H1 (cell line): ENCODE data around the gene ATP13A3. TPM values are rescaled to one million over a fixed set of nuclear protein-coding genes. Genes with fewer than 3 reads are reported as not detected.

ENCODE experiments used
- CTCF ChIA-PET: fragments of 300-600 bp; sonication (Branson Sonifier 250); formaldehyde crosslinking; loops from one replicate; lab custom pipeline; 2021; ENCODE audit not compliant: partially characterized antibody; lab: Charles Lee
- POLR2A ChIA-PET: fragments of 300-600 bp; sonication (Branson Sonifier 250); formaldehyde crosslinking; loops from one replicate; lab custom pipeline; 2021; ENCODE audit warnings: inconsistent platforms; ENCODE audit not compliant: partially characterized antibody; lab: Charles Lee
- DNase-seq, 2 experiments: peaks; one replicate each; pipeline versions ENCODE4 v3.0.0 to v3.0.0-alpha.2; 2010 to 2022; ENCODE audit warnings: low spot score in 2 of 2, low read depth in 1 of 2, mixed read lengths in 1 of 2
- FAIRE-seq: peaks from 2 replicates; lab custom pipeline; 2011; peaks lifted over from hg19 to GRCh38; lab: Jason Lieb, UNC
- H2AFZ ChIP-seq: 2 replicates; pipeline ENCODE4 v1.8.1; 2012; ENCODE audit warnings: low read length, inconsistent platforms
- H2AK5ac ChIP-seq: 2 replicates; pipeline ENCODE4 v1.6.1; 2013; ENCODE audit warnings: low read depth, low read length
- H2BK120ac ChIP-seq: replicated peaks from 2 replicates; pipeline ENCODE3; 2013; ENCODE audit warnings: low read depth, low read length, inconsistent platforms
- H2BK12ac ChIP-seq: 2 replicates; pipeline ENCODE4 v1.6.1; 2013; ENCODE audit warnings: low read depth, low read length
- H2BK15ac ChIP-seq: 2 replicates; pipeline ENCODE4 v1.6.1; 2013; ENCODE audit warnings: low read length
- H2BK20ac ChIP-seq: 2 replicates; pipeline ENCODE4 v1.6.1; 2013; ENCODE audit warnings: low read length
- H2BK5ac ChIP-seq: 2 replicates; pipeline ENCODE4 v1.6.1; 2013; ENCODE audit warnings: low read depth, low read length
- H3K14ac ChIP-seq: 2 replicates; pipeline ENCODE4 v1.6.1; 2013; ENCODE audit warnings: inconsistent platforms; ENCODE audit not compliant: insufficient read length
- H3K18ac ChIP-seq: 2 replicates; pipeline ENCODE4 v1.6.1; 2013; ENCODE audit warnings: low read length; ENCODE audit errors: extremely low read depth
- H3K23ac ChIP-seq: 2 replicates; pipeline ENCODE4 v1.6.1; 2013; ENCODE audit warnings: inconsistent platforms; ENCODE audit not compliant: insufficient read length
- H3K23me2 ChIP-seq: 2 replicates; pipeline ENCODE4 v1.6.1; 2013; ENCODE audit warnings: low read depth, low read length
- H3K27ac ChIP-seq: 2 replicates; pipeline ENCODE4 v1.6.1; 2011; ENCODE audit warnings: low read depth, low read length, inconsistent platforms
- H3K27me3 ChIP-seq, 4 experiments: replicated peaks in 1 of 4; 1 replicate in 1 of 4; 2 replicates in 3 of 4; pipeline versions ENCODE4 v1.6.1 to v1.8.1; 2011 to 2013; ENCODE audit warnings: low read length in 3 of 4, mild to moderate bottlenecking in 3 of 4, inconsistent platforms in 2 of 4, mixed read lengths in 2 of 4, moderate library complexity in 1 of 4; ENCODE audit not compliant: control insufficient read depth in 3 of 4, insufficient read depth in 3 of 4; ENCODE audit errors: extremely low read depth in 1 of 4
- H3K36me3 ChIP-seq, 4 experiments: 2 replicates each; pipeline versions ENCODE4 v1.6.1 to v1.8.1; 2011 to 2013; ENCODE audit warnings: mild to moderate bottlenecking in 4 of 4, low read length in 3 of 4, moderate library complexity in 2 of 4, control low read depth in 1 of 4, inconsistent platforms in 1 of 4; ENCODE audit not compliant: insufficient read depth in 4 of 4, control insufficient read depth in 2 of 4
- H3K4ac ChIP-seq: replicated peaks from 2 replicates; pipeline ENCODE3; 2013; ENCODE audit warnings: low read length, low read depth, mixed read lengths, inconsistent platforms; ENCODE audit not compliant: insufficient read length
- H3K4me1 ChIP-seq, 4 experiments: replicated peaks in 1 of 4; 1 replicate in 1 of 4; 2 replicates in 3 of 4; pipeline versions ENCODE4 v1.6.1 to v1.8.1; 2011 to 2013; ENCODE audit warnings: low read length in 3 of 4, inconsistent platforms in 2 of 4, mixed read lengths in 1 of 4; ENCODE audit not compliant: insufficient read depth in 4 of 4, control insufficient read depth in 3 of 4
- H3K4me2 ChIP-seq, 2 experiments: 2 replicates each; pipeline versions ENCODE4 v1.6.1 to v1.8.1; 2011 to 2013; ENCODE audit warnings: low read depth in 2 of 2, low read length in 2 of 2, control low read depth in 1 of 2, inconsistent platforms in 1 of 2, mild to moderate bottlenecking in 1 of 2; ENCODE audit not compliant: insufficient read depth in 1 of 2
- H3K4me3 ChIP-seq, 4 experiments: fragments of 200-600, 300-600 bp in 1 of 4; sonication (generic), shearing (Covaris generic), sonication (Bioruptor Twin) in 1 of 4; 2 replicates each; pipeline versions ENCODE4 v1.5.1 to v1.8.1; 2011 to 2016; ENCODE audit warnings: low read length in 4 of 4, low read depth in 3 of 4, control low read depth in 2 of 4, inconsistent platforms in 2 of 4, mild to moderate bottlenecking in 2 of 4, mixed read lengths in 1 of 4, moderate library complexity in 1 of 4; ENCODE audit not compliant: insufficient read depth in 2 of 4; ENCODE audit errors: extremely low read depth in 1 of 4
- H3K56ac ChIP-seq: replicated peaks from 2 replicates; pipeline ENCODE3; 2013; ENCODE audit warnings: low read depth, mild to moderate bottlenecking, mixed read lengths, low read length, inconsistent platforms; ENCODE audit not compliant: insufficient read length
- H3K79me1 ChIP-seq: 2 replicates; pipeline ENCODE4 v1.6.1; 2013; ENCODE audit warnings: low read depth, low read length, control low read depth
- H3K79me2 ChIP-seq, 2 experiments: 2 replicates each; pipeline versions ENCODE4 v1.6.1 to v1.8.1; 2012 to 2013; ENCODE audit warnings: low read length in 2 of 2, mild to moderate bottlenecking in 2 of 2, inconsistent platforms in 1 of 2; ENCODE audit not compliant: insufficient read depth in 2 of 2, control insufficient read depth in 1 of 2
- H3K9ac ChIP-seq, 4 experiments: replicated peaks in 1 of 4; 1 replicate in 1 of 4; 2 replicates in 3 of 4; pipeline versions ENCODE4 v1.6.1 to v1.8.1; 2011 to 2013; ENCODE audit warnings: low read depth in 3 of 4, low read length in 3 of 4, control low read depth in 2 of 4, mild to moderate bottlenecking in 2 of 4, moderate library complexity in 2 of 4, inconsistent platforms in 1 of 4; ENCODE audit errors: extremely low read depth in 1 of 4
- H3K9me3 ChIP-seq, 2 experiments: 2 replicates each; pipeline versions ENCODE4 v1.6.1 to v1.8.1; 2012 to 2013; ENCODE audit warnings: mild to moderate bottlenecking in 2 of 2, moderate library complexity in 2 of 2, control low read depth in 1 of 2, inconsistent platforms in 1 of 2, low read depth in 1 of 2, low read length in 1 of 2, mixed read lengths in 1 of 2; ENCODE audit not compliant: insufficient read depth in 2 of 2
- H4K20me1 ChIP-seq, 2 experiments: replicated peaks in 1 of 2; 2 replicates each; pipeline versions ENCODE3 to v1.8.1; 2011 to 2013; ENCODE audit warnings: inconsistent platforms in 2 of 2, low read length in 2 of 2, mild to moderate bottlenecking in 1 of 2; ENCODE audit not compliant: insufficient read depth in 2 of 2, control insufficient read depth in 1 of 2
- H4K5ac ChIP-seq: 2 replicates; pipeline ENCODE4 v1.6.1; 2013; ENCODE audit warnings: low read length, low read depth, mixed read lengths, inconsistent platforms; ENCODE audit not compliant: insufficient read length
- H4K8ac ChIP-seq: 2 replicates; pipeline ENCODE4 v1.8.0; 2013; ENCODE audit warnings: mild to moderate bottlenecking, moderate library complexity, low read length, inconsistent platforms; ENCODE audit not compliant: insufficient read depth; ENCODE audit errors: extremely low read depth
- H4K91ac ChIP-seq: replicated peaks from 2 replicates; pipeline ENCODE3; 2013; ENCODE audit warnings: low read length, mixed read lengths, inconsistent platforms; ENCODE audit not compliant: insufficient read length
- ASH2L ChIP-seq: fragments of 200-600, 300-600 bp; sonication (generic); IDR thresholded peaks from one replicate; pipeline ENCODE4 v1.7.1; 2017; ENCODE audit warnings: low read length
- CBX8 ChIP-seq: fragments of 300-800, 300-1000 bp; sonication (generic); IDR thresholded peaks from 2 replicates; pipeline ENCODE4 v1.7.1; 2016; ENCODE audit warnings: low read depth, low read length, borderline replicate concordance
- CEBPB ChIP-seq: IDR thresholded peaks from 2 replicates; pipeline ENCODE4 v1.6.1; 2012; ENCODE audit warnings: low read depth, low read length
- EGR1 ChIP-seq: IDR thresholded peaks from 2 replicates; pipeline ENCODE4 v1.6.1; 2011; ENCODE audit warnings: low read depth, low read length, borderline replicate concordance
- FOSL1 ChIP-seq: IDR thresholded peaks from 2 replicates; pipeline ENCODE4 v1.6.1; 2011; ENCODE audit warnings: mild to moderate bottlenecking, low read depth, low read length, moderate library complexity; ENCODE audit not compliant: insufficient read depth
- GABPA ChIP-seq: IDR thresholded peaks from 2 replicates; pipeline ENCODE4 v1.6.1; 2011; ENCODE audit warnings: mild to moderate bottlenecking, low read length, moderate library complexity, borderline replicate concordance; ENCODE audit not compliant: insufficient read depth
- JUND ChIP-seq: IDR thresholded peaks from 2 replicates; pipeline ENCODE4 v1.6.1; 2011; ENCODE audit warnings: mild to moderate bottlenecking, improper control_type of control experiment, low read length
- KDM5A ChIP-seq: fragments of 200-600 bp; IDR thresholded peaks from 2 replicates; pipeline ENCODE4 v1.7.1; 2012; ENCODE audit warnings: mild to moderate bottlenecking, low read length, inconsistent platforms, mixed read lengths
- NRF1 ChIP-seq: IDR thresholded peaks from 2 replicates; pipeline ENCODE4 v1.6.1; 2011; ENCODE audit warnings: mild to moderate bottlenecking, low read depth, low read length, improper control_type of control experiment
- RAD21 ChIP-seq, 2 experiments: IDR thresholded peaks in 1 of 2; conservative IDR thresholded peaks in 1 of 2; 2 replicates each; pipeline ENCODE4 v1.6.1; 2011; ENCODE audit warnings: low read depth in 2 of 2, low read length in 2 of 2, improper control_type of control experiment in 1 of 2, inconsistent platforms in 1 of 2, mild to moderate bottlenecking in 1 of 2, moderate library complexity in 1 of 2
- RXRA ChIP-seq: IDR thresholded peaks from 2 replicates; pipeline ENCODE4 v1.6.1; 2011; ENCODE audit warnings: low read depth, mild to moderate bottlenecking, low read length, moderate library complexity; ENCODE audit not compliant: insufficient read depth
- SRF ChIP-seq: IDR thresholded peaks from 2 replicates; pipeline ENCODE4 v1.6.1; 2011; ENCODE audit warnings: mild to moderate bottlenecking, low read depth, low read length, moderate library complexity
- TEAD4 ChIP-seq: IDR thresholded peaks from 2 replicates; pipeline ENCODE4 v1.6.1; 2012; ENCODE audit warnings: low read depth, low read length, inconsistent platforms, mixed read lengths
- ZNF274 ChIP-seq: IDR thresholded peaks from 2 replicates; pipeline ENCODE4 v1.7.0; 2012; ENCODE audit warnings: low read length, borderline replicate concordance; ENCODE audit errors: extremely low read depth
- whole genome bisulfite sequencing, 2 experiments: shearing (Covaris generic) in 1 of 2; methylation state at CpG; one replicate each; pipeline versions ENCODE4 v1.1.6 to v1.1.7; 2013 to 2015; ENCODE audit warnings: low lambda C conversion rate in 2 of 2, mixed read lengths in 2 of 2, inconsistent platforms in 1 of 2, low coverage in 1 of 2, missing lambda C conversion rate in 1 of 2; ENCODE audit not compliant: insufficient replicate concordance in 2 of 2, insufficient coverage in 1 of 2, insufficient read length in 1 of 2; ENCODE audit errors: extremely low coverage in 1 of 2, missing lambda C conversion rate in 1 of 2; 5-methylcytosine and 5-hydroxymethylcytosine counted together
- polyA plus RNA-seq, 7 experiments: library from polyadenylated mRNA; depleted of rRNA in 3 of 7; stranded (reverse) in 5 of 7; unstranded in 2 of 7; fragments of >200 nt in 5 of 7; fragments of 200-250 nt in 2 of 7; gene quantifications; 1 replicate in 5 of 7; 2 replicates in 1 of 7; 4 replicates in 1 of 7; pipeline versions ENCODE4 v1.2.1 to v1.2.3, GENCODE V29; 2011 to 2013; ENCODE audit warnings: missing spikeins in 2 of 7, mixed read lengths in 2 of 7
- total RNA-seq: library from RNA; stranded (reverse); fragmentation: NEBNext Ultra II Directional; extraction: Animal tissue kit (Norgen Biotek cat#: 25700); gene quantifications from 2 replicates; pipeline ENCODE4 v1.2.1, GENCODE V29; 2021
- TF ChIP-seq, protein P1 (sequence below): IDR thresholded peaks from 2 replicates; pipeline ENCODE4 v1.6.1; 2011; ENCODE audit warnings: low read depth, mild to moderate bottlenecking, low read length; ENCODE audit not compliant: insufficient read depth

The ATP13A3 gene
- total and polyA plus RNA-seq, 2 of the 8 experiments (the other 6 are each of a cell fraction or from before 2014, with no cell fraction given), result 18.6 to 92.2 TPM

- Histone ChIP-seq H2BK120ac (no peak overlapping the region), H4K91ac (no peak overlapping the region), H4K5ac (no peak overlapping the region), H3K4ac (no peak overlapping the region), H3K36me3 (no peaks in the 10 kb centered on the region), H3K27ac (no peak overlapping the region), H3K9ac (no peak overlapping the region), H4K20me1 (no peaks in the 10 kb centered on the region), H3K4me3 (no peak overlapping the region), H3K14ac (no peak overlapping the region), H3K18ac (no peak overlapping the region), H3K4me2 (no peak overlapping the region), H2BK12ac (no peak overlapping the region), H2AK5ac (no peak overlapping the region), H3K4me1 (no peaks in the 10 kb centered on the region), H3K9me3 (peaks cover 2 to 4% of the 10 kb centered on the region in 2 experiments; a peak in 2 of 4 replicates), H3K27me3 (no peaks in the 10 kb centered on the region), H2BK20ac (no peak overlapping the region), H3K79me1 (no peaks in the 10 kb centered on the region), H2AFZ (no peak overlapping the region), H2BK15ac (no peak overlapping the region), H4K8ac (no peak overlapping the region), H3K56ac (no peak overlapping the region), H3K79me2 (no peaks in the 10 kb centered on the region), H2BK5ac (no peak overlapping the region), H3K23me2 (no peaks in the 10 kb centered on the region), H3K23ac (no peak overlapping the region)
- WGBS, 2 experiments, result 81% methylated on average over 4 of the region's 4 CpGs; no CpG with 5 or more reads in 1 of the 2 experiments
- DNase-seq, result no peak
- ChIA-PET CTCF (interaction anchor here (0.6 kb wide), 1 partner anchor 733 kb away, joined by 3 read pairs; no protein-coding TSS in a partner anchor), POLR2A (no interaction called here)
- FAIRE-seq, result no peak
- TF ChIP-seq FOSL1 (no peak), SRF (no peak), GABPA (no peak), TEAD4 (no peak), CBX8 (no peak), ASH2L (no peak), CEBPB (no peak), ZNF274 (no peak), EGR1 (no peak), JUND (no peak), RXRA (no peak), NRF1 (no peak), KDM5A (no peak), RAD21 (IDR thresholded peaks at IDR 0.05 in 1 of 2, conservative IDR thresholded peaks at IDR 0.05 in 1 of 2; ENCODE audit: low read depth in 2 of 2, low read length in 2 of 2) (no peak)
- TF ChIP-seq, protein P1, sequence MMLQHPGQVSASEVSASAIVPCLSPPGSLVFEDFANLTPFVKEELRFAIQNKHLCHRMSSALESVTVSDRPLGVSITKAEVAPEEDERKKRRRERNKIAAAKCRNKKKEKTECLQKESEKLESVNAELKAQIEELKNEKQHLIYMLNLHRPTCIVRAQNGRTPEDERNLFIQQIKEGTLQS, result no peak
These were observed 45.8 kb upstream of the ATP13A3 start for GRCh38 chr3:194532591-194532990.
